BJ (cell line): ENCODE data around the gene IFIH1. TPM values are rescaled to one million over a fixed set of nuclear protein-coding genes. Genes with fewer than 3 reads are reported as not detected.
A peak's percentile ranks its signal among the peaks of the same experiment; 100 is the strongest.

ENCODE experiments used
- CTCF ChIA-PET: fragments of 350-600 bp; formaldehyde crosslinking; extraction: SDS; loops from one replicate; lab custom pipeline; 2021; ENCODE audit warnings: antibody characterized with exemption, inconsistent platforms; lab: Yijun Ruan, JAX
- POLR2A ChIA-PET: fragments of 300-600 bp; sonication (Branson Sonifier 250); formaldehyde crosslinking; extraction: SDS; loops from one replicate; lab custom pipeline; 2021; ENCODE audit warnings: antibody characterized with exemption; lab: Charles Lee
- DNase-seq: peaks from one replicate; pipeline ENCODE4 v3.0.0-alpha.2; 2011; ENCODE audit warnings: low read depth
- H3K27me3 ChIP-seq: 2 replicates; pipeline ENCODE4 v1.6.0; 2011; ENCODE audit warnings: low read length; ENCODE audit not compliant: control insufficient read depth, insufficient read depth
- H3K36me3 ChIP-seq: 2 replicates; pipeline ENCODE4 v1.5.1; 2011; ENCODE audit warnings: low read length; ENCODE audit not compliant: control insufficient read depth, insufficient read depth
- H3K4me3 ChIP-seq: 2 replicates; pipeline ENCODE4 v1.5.1; 2011; ENCODE audit warnings: low read depth, mild to moderate bottlenecking, control low read depth, low read length
- CTCF ChIP-seq: IDR thresholded peaks from 2 replicates; pipeline ENCODE4 v1.5.1; 2011; ENCODE audit warnings: low read depth, mild to moderate bottlenecking, control low read depth, inconsistent platforms, low read length, moderate library complexity; ENCODE audit not compliant: insufficient read depth
- polyA plus RNA-seq: library from polyadenylated mRNA; depleted of rRNA; stranded (reverse); fragments of >200 nt; gene quantifications from 2 replicates; pipeline ENCODE4 v1.2.3, GENCODE V29; 2011

IFIH1 gene
- polyA plus RNA-seq, 1 experiment, result 0.47 TPM

GRCh38 chr2:162254236-162254871, 64.1 kb downstream of the IFIH1 start:
- no peaks in the 10 kb centered on the region for H3K36me3 ChIP-seq
- ChIA-PET POLR2A (no interaction called here), CTCF (no interaction called here)
- no peak for TF ChIP-seq CTCF
- no peak for DNase-seq
- H3K4me3 ChIP-seq, result no peak overlapping the region
- no peaks in the 10 kb centered on the region for H3K27me3 ChIP-seq

GRCh38 chr2:162253435-162253834, 65.0 kb downstream of the IFIH1 start:
- H3K27me3 ChIP-seq, result no peaks in the 10 kb centered on the region
- POLR2A ChIA-PET, result no interaction called here
- no peak for DNase-seq
- no peaks in the 10 kb centered on the region for H3K36me3 ChIP-seq
- no peak overlapping the region for H3K4me3 ChIP-seq
- CTCF ChIA-PET, result interaction anchor here (0.6 to 2.0 kb wide), 3 partner anchors 21 to 48 kb away, joined by 3 to 6 read pairs (median 4); no protein-coding TSS in a partner anchor
- no peak for TF ChIP-seq CTCF

- TF ChIP-seq CTCF, result no peak
- CTCF ChIA-PET, result interaction anchor here (1.5 to 2.0 kb wide), 2 partner anchors 20 to 31 kb away, joined by 4 to 6 read pairs; no protein-coding TSS in a partner anchor
- H3K36me3 ChIP-seq, result no peaks in the 10 kb centered on the region
- POLR2A ChIA-PET, result no interaction called here
- DNase-seq, result no peak
- no peak overlapping the region for H3K4me3 ChIP-seq
- no peaks in the 10 kb centered on the region for H3K27me3 ChIP-seq
Observed at GRCh38 chr2:162252153-162252552, 66.3 kb downstream of the IFIH1 start.

GRCh38 chr2:162245781-162246180, 72.7 kb downstream of the IFIH1 start:
- H3K4me3 ChIP-seq, result no peak overlapping the region
- no peaks in the 10 kb centered on the region for H3K36me3 ChIP-seq
- ChIA-PET POLR2A (no interaction called here), CTCF (interaction anchor here (0.8 to 1.6 kb wide), 2 partner anchors 28 to 53 kb away, joined by 3 read pairs; no protein-coding TSS in a partner anchor)
- peak; percentile 82 for DNase-seq
- H3K27me3 ChIP-seq, result no peaks in the 10 kb centered on the region
- no peak for TF ChIP-seq CTCF

GRCh38 chr2:162245061-162245460, 73.4 kb downstream of the IFIH1 start:
- no peak for TF ChIP-seq CTCF
- CTCF ChIA-PET, result interaction anchor here (0.8 to 1.6 kb wide), 3 partner anchors 27 to 53 kb away, joined by 3 read pairs; no protein-coding TSS in a partner anchor
- no peak overlapping the region for H3K4me3 ChIP-seq
- H3K36me3 ChIP-seq, result 0 out of 2 replicates have a peak, but pooled peaks cover 2% of the 10 kb centered on the region
- DNase-seq, result no peak
- POLR2A ChIA-PET, result interaction anchor here (0.6 kb wide), 1 partner anchor 18 kb away, joined by 3 read pairs; no protein-coding TSS in a partner anchor
- no peaks in the 10 kb centered on the region for H3K27me3 ChIP-seq
